Parathyroid adenoma (tissue), 2 donors: ENCODE measurements around the gene PES1.
"Not testable (repeated sequence)": the region's sequence is repeated elsewhere in the genome, so short reads cannot be mapped to it uniquely, and the experiment has no call there.

Experiments used
- H2AFZ ChIP-seq: fragments of 300-600 bp; sonication (generic); one replicate; pipeline ENCODE4 v1.7.0; 2017; ENCODE audit warnings: antibody characterized with exemption, mild to moderate bottlenecking
- H3K27ac ChIP-seq: fragments of 300-600 bp; sonication (generic); one replicate; pipeline ENCODE4 v1.7.0; 2017
- H3K27me3 ChIP-seq: fragments of 300-600 bp; sonication (generic); one replicate; pipeline ENCODE4 v1.7.0; 2017; ENCODE audit warnings: low read length; ENCODE audit not compliant: control insufficient read depth, insufficient read depth
- H3K36me3 ChIP-seq: fragments of 300-600 bp; sonication (generic); one replicate; pipeline ENCODE4 v1.7.0; 2017; ENCODE audit warnings: low read length; ENCODE audit not compliant: control insufficient read depth, insufficient read depth
- H3K4me1 ChIP-seq: fragments of 300-600 bp; sonication (generic); one replicate; pipeline ENCODE4 v1.7.0; 2017; ENCODE audit warnings: control low read depth
- H3K4me2 ChIP-seq: fragments of 300-600 bp; sonication (generic); one replicate; pipeline ENCODE4 v1.7.0; 2017; ENCODE audit warnings: low read length
- H3K4me3 ChIP-seq: fragments of 300-600 bp; sonication (generic); one replicate; pipeline ENCODE4 v1.7.0; 2017; ENCODE audit warnings: low read depth, low read length
- H3K79me2 ChIP-seq: fragments of 300-600 bp; sonication (generic); one replicate; pipeline ENCODE4 v1.7.0; 2017; ENCODE audit warnings: control low read depth
- H3K9ac ChIP-seq: fragments of 300-600 bp; sonication (generic); one replicate; pipeline ENCODE4 v1.7.0; 2017; ENCODE audit warnings: mild to moderate bottlenecking
- H3K9me3 ChIP-seq: fragments of 300-600 bp; sonication (generic); one replicate; pipeline ENCODE4 v1.7.0; 2017; ENCODE audit warnings: low read length; ENCODE audit not compliant: control insufficient read depth
- CTCF ChIP-seq: fragments of 300-600 bp; sonication (generic); IDR thresholded peaks from one replicate; pipeline ENCODE4 v1.7.0; 2017; ENCODE audit warnings: antibody characterized with exemption, mild to moderate bottlenecking
- donor health status: primary hyperparathyroidism.

The PES1 gene

GRCh38 chr22:30628491-30628890, 36.8 kb upstream of the PES1 start:
- Histone ChIP-seq H3K4me2 (no peak overlapping the region), H3K27ac (no peak overlapping the region), H3K4me1 (no peaks in the 10 kb centered on the region), H3K4me3 (no peak overlapping the region), H2AFZ (no peak overlapping the region), H3K27me3 (no peaks in the 10 kb centered on the region), H3K79me2 (no peaks in the 10 kb centered on the region), H3K9me3 (no peaks in the 10 kb centered on the region), H3K36me3 (no peaks in the 10 kb centered on the region), H3K9ac (no peak overlapping the region)
- no peak for TF ChIP-seq CTCF

GRCh38 chr22:30627471-30627870, 35.8 kb upstream of the PES1 start:
- TF ChIP-seq CTCF = no peak
- Histone ChIP-seq H3K79me2 (no peaks in the 10 kb centered on the region), H3K27ac (no peak overlapping the region)

GRCh38 chr22:30626413-30626812, 34.7 kb upstream of the PES1 start:
- H2AFZ ChIP-seq = no peak overlapping the region
- no peaks in the 10 kb centered on the region for H3K9me3 ChIP-seq
- no peak for TF ChIP-seq CTCF
- no peak overlapping the region for H3K9ac ChIP-seq
- no peak overlapping the region for H3K27ac ChIP-seq
- H3K4me2 ChIP-seq = no peak overlapping the region
- H3K36me3 ChIP-seq = no peaks in the 10 kb centered on the region
- no peak overlapping the region for H3K4me3 ChIP-seq
- H3K27me3 ChIP-seq = no peaks in the 10 kb centered on the region
- H3K79me2 ChIP-seq = no peaks in the 10 kb centered on the region
- H3K4me1 ChIP-seq = no peaks in the 10 kb centered on the region

More at GRCh38 chr22:30627471-30627870, 35.8 kb upstream of the PES1 start:
- Histone ChIP-seq H3K4me2 (no peak overlapping the region), H3K27me3 (no peaks in the 10 kb centered on the region), H3K9ac (no peak overlapping the region), H3K4me1 (no peaks in the 10 kb centered on the region), H3K9me3 (no peaks in the 10 kb centered on the region), H3K4me3 (no peak overlapping the region), H2AFZ (no peak overlapping the region), H3K36me3 (no peaks in the 10 kb centered on the region)

GRCh38 chr22:30619909-30620308, 28.2 kb upstream of the PES1 start:
- not testable (repeated sequence) for H3K4me2 ChIP-seq, H3K36me3 ChIP-seq, H2AFZ ChIP-seq

GRCh38 chr22:30617819-30618218, 26.1 kb upstream of the PES1 start:
- H3K9me3 ChIP-seq = no peaks in the 10 kb centered on the region
- H3K36me3 ChIP-seq = no peaks in the 10 kb centered on the region
- H3K4me2 ChIP-seq = no peak overlapping the region
- H3K9ac ChIP-seq = no peak overlapping the region
- no peak overlapping the region for H3K4me3 ChIP-seq
- no peaks in the 10 kb centered on the region for H3K4me1 ChIP-seq
- H3K27ac ChIP-seq = no peak overlapping the region
- H3K27me3 ChIP-seq = no peaks in the 10 kb centered on the region
- no peak overlapping the region for H2AFZ ChIP-seq
- no peak for TF ChIP-seq CTCF
- no peaks in the 10 kb centered on the region for H3K79me2 ChIP-seq

More at GRCh38 chr22:30619909-30620308, 28.2 kb upstream of the PES1 start:
- not testable (repeated sequence) for H3K4me1 ChIP-seq, H3K4me3 ChIP-seq, H3K27me3 ChIP-seq, H3K79me2 ChIP-seq, H3K9me3 ChIP-seq, H3K27ac ChIP-seq, H3K9ac ChIP-seq
